Natural killer cell treated with Interleukin-12 subunit alpha and Interleukin-12 subunit beta and Interleukin-15 and Interleukin-18, amount 100 ng/mL, for 72 hours (primary cell): Measurements from ENCODE around the gene GARNL3. TPM values are rescaled to one million over a fixed set of nuclear protein-coding genes. Genes with fewer than 3 reads are reported as not detected.

Experiments
- ATAC-seq, 2 donors: fragments of 150-1000 bp; cut with Tn5 transposase in 1 of 2; sonication (Bioruptor Pico), chemical (Tn5 transposase) in 1 of 2; 2 replicates each; pipeline ENCODE4 v1.10.0; 2021
- DNase-seq: peaks from one replicate; pipeline ENCODE4 v3.0.0; 2022; ENCODE audit warnings: low spot score
- H3K27ac Mint-ChIP-seq, 2 donors: 1 replicate in 1 of 2; 2 replicates in 1 of 2; pipeline ENCODE4 v1.8.0; 2022; ENCODE audit warnings: mixed read lengths in 2 of 2, mild to moderate bottlenecking in 1 of 2, moderate library complexity in 1 of 2
- H3K27me3 Mint-ChIP-seq, 2 donors: 1 replicate in 1 of 2; 2 replicates in 1 of 2; pipeline ENCODE4 v1.8.0; 2022; ENCODE audit warnings: mixed read lengths in 2 of 2
- H3K36me3 Mint-ChIP-seq: one replicate; pipeline ENCODE4 v1.8.0; 2022; ENCODE audit warnings: mixed read lengths
- H3K4me1 Mint-ChIP-seq, 2 donors: 1 replicate in 1 of 2; 2 replicates in 1 of 2; pipeline ENCODE4 v1.8.0; 2022; ENCODE audit warnings: low read depth in 2 of 2, mixed read lengths in 2 of 2, mild to moderate bottlenecking in 1 of 2
- H3K4me3 Mint-ChIP-seq: one replicate; pipeline ENCODE4 v1.8.0; 2022; ENCODE audit warnings: mixed read lengths
- H3K9me3 Mint-ChIP-seq: 2 replicates; pipeline ENCODE4 v1.8.0; 2022; ENCODE audit warnings: mixed read lengths
- total RNA-seq, 2 donors: library from RNA; stranded (reverse); gene quantifications; one replicate each; pipeline ENCODE4 v1.2.3, GENCODE V29; 2022

The GARNL3 gene
- total RNA-seq, 2 donors from 2014 or later, result 1.2 to 7.4 TPM

DNA sequence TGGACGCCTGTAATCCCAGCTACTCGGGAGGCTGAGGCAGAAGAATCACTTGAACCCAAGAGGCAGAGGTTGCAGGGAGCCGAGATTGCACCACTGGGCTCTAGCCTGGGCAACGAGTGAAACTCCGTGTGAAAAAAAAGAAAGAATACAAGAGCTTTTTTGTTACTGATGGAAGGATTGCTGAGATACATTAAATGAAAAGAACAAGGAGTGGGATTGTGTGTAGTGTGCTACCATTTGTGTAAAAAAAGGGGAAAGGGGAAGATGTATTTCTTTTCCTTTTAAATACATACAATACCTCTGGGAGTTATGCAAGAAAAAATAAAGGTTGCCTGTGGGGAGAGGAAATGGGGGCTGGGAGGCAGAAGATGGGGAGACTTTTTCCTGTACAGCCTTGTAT lies 14.7 kb upstream of the GARNL3 start:
- Mint-ChIP-seq H3K27ac (no peak overlapping the region), H3K36me3 (no peaks in the 10 kb centered on the region), H3K4me3 (no peak overlapping the region), H3K27me3 (peaks cover 12 to 18% of the 10 kb centered on the region in 2 donors), H3K4me1 (peaks cover 4 to 7% of the 10 kb centered on the region in 2 donors), H3K9me3 (no peaks in the 10 kb centered on the region)
- ATAC-seq (no peak), DNase-seq (no peak)

DNA sequence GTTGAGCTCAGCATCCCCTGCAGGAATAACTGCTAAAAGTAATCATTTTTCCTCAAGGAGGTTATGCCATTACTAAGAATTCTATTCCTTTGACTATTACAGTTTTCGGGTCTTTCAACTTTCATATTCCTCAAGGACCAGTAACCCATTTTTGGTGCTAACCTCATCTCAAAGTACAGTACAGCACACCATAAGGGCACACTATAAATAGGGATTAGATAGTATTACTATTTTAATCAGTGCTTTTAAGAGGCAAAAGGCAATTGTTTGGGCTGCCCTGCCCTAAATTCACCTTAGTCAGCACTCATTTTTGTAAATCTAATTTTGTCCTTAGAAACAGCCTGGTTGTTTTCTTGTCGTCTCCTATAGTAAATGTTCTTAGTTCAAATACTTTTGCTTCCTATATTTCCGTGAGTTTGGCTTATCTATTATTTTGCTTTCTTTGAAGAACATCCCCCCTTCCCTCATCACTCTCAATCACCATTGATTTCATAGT lies 13.6 kb upstream of the GARNL3 start:
- Mint-ChIP-seq H3K36me3 (no peaks in the 10 kb centered on the region), H3K4me3 (no peak overlapping the region), H3K27ac (no peak overlapping the region), H3K4me1 (no peaks in the 10 kb centered on the region), H3K27me3 (peaks cover 12 to 22% of the 10 kb centered on the region in 2 donors), H3K9me3 (no peaks in the 10 kb centered on the region)
- ATAC-seq (no peak), DNase-seq (no peak)

DNA sequence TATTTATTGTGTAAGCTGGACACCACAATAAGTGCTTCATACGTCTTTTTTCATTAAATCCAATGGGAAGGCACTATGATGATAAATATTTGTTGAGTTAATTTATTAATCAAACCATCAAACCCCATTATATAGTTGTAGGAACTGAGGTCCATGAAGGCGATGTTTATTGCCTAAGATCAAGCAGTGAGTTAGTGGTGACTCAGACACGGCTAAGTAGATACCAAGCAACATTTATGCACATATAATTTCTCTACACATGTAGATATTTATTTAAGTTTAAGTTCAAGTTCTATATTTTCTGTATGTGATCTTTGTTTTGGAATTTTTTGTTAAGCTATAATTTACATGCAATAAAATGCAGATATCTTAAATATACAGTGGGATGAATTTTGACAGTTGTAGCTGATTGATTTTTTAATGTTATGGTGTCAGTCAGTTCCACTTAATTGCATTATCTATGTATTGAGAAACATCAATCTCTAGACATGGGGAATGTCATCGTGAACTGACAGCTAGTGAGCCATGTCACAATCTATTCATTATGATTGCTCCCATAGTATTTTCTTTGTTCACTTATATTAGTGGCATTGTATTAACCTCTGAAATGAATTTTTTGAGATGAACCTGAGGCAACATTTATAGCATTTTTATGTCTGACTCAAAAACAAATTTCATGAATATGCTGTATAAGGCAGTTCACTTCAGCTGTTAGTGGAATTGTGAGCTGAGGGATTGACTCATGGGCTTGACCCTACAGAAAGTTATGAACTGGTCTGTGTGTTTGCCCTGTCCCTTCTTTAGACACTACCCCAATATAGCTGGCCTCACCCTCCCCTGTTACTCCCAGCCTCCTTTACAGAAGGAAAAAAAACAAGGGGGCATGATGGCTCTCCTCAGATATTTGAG lies 11.9 kb upstream of the GARNL3 start:
- Mint-ChIP-seq H3K4me1 (no peaks in the 10 kb centered on the region), H3K4me3 (no peak overlapping the region), H3K36me3 (no peaks in the 10 kb centered on the region), H3K27ac (no peak overlapping the region), H3K27me3 (peaks cover 12 to 19% of the 10 kb centered on the region in 2 donors), H3K9me3 (no peaks in the 10 kb centered on the region)
- DNase-seq, result no peak
- ATAC-seq, result no peak

DNA sequence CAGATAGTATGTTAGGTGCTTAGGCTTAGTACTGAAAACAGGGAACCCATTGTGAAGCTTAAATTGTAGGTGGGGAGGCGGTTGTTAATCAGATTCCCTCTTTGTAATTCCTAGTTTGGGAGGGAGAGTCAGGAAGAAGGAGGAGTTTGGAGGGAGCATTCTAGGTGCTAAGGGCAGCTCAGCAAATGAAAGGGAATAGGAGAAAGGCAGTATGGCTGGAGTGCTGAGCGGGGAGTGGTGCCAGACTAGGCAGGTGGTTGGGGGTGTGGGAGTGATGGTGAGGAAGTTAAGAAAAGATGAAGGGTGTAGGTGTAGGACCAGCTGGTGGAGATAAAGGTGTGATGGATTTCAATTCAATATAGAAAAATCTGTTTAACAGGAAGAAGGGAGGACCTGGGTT lies 11.1 kb upstream of the GARNL3 start:
- DNase-seq, result no peak
- no peak for ATAC-seq
- H3K4me1 Mint-ChIP-seq, result no peaks in the 10 kb centered on the region
- H3K27me3 Mint-ChIP-seq, result peaks cover 12 to 19% of the 10 kb centered on the region in 2 donors
- no peaks in the 10 kb centered on the region for H3K9me3 Mint-ChIP-seq
- H3K27ac Mint-ChIP-seq, result no peak overlapping the region
- H3K36me3 Mint-ChIP-seq, result no peaks in the 10 kb centered on the region
- H3K4me3 Mint-ChIP-seq, result no peak overlapping the region

DNA sequence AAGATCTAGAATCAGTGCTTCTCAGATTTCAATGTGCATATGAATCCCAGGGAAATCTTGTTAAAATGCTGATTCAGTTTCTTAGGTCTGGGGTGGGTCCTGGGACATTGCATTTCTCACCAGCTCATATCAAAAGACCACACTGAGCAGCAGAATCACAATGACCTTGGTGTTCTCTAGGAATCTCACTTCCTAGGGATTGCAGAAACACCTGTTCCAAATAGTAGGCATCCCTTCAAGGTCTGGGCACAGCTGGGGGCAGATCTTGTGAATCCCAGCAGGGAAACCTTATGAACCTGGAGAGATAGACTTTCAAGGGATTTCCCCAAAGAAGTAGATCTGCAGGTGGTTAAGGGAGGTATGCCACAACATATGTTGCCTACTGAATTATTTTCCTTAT lies 8.9 kb upstream of the GARNL3 start:
- H3K9me3 Mint-ChIP-seq, result no peaks in the 10 kb centered on the region
- no peak for ATAC-seq
- H3K4me3 Mint-ChIP-seq, result no peak overlapping the region
- DNase-seq, result no peak
- H3K27ac Mint-ChIP-seq, result no peak overlapping the region
- no peaks in the 10 kb centered on the region for H3K4me1 Mint-ChIP-seq
- H3K27me3 Mint-ChIP-seq, result peaks cover 12 to 15% of the 10 kb centered on the region in 2 donors
- H3K36me3 Mint-ChIP-seq, result no peaks in the 10 kb centered on the region

DNA sequence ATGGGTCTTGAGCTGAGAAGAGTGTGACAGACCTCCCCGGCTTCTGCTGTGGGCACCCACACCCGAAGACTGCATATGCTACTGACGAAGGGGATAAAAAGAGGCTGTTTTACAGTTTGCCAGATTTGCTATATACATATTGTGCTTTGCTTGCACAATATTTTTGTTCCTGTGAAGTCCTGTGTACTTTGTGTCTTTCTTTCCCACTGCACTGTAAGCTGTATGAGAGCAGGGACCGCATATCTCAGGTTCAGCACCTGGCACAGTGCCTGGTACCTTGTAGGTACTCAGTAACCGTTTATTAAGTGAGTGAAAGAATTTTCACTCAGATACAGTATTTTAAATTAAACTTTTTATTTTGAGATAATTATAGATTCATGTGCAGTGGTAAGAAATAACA lies 8.2 kb upstream of the GARNL3 start:
- ATAC-seq (no peak), DNase-seq (no peak)
- Mint-ChIP-seq H3K4me3 (no peak overlapping the region), H3K9me3 (no peaks in the 10 kb centered on the region), H3K27me3 (peaks cover 12 to 15% of the 10 kb centered on the region in 2 donors), H3K27ac (no peak overlapping the region), H3K4me1 (no peaks in the 10 kb centered on the region), H3K36me3 (no peaks in the 10 kb centered on the region)

DNA sequence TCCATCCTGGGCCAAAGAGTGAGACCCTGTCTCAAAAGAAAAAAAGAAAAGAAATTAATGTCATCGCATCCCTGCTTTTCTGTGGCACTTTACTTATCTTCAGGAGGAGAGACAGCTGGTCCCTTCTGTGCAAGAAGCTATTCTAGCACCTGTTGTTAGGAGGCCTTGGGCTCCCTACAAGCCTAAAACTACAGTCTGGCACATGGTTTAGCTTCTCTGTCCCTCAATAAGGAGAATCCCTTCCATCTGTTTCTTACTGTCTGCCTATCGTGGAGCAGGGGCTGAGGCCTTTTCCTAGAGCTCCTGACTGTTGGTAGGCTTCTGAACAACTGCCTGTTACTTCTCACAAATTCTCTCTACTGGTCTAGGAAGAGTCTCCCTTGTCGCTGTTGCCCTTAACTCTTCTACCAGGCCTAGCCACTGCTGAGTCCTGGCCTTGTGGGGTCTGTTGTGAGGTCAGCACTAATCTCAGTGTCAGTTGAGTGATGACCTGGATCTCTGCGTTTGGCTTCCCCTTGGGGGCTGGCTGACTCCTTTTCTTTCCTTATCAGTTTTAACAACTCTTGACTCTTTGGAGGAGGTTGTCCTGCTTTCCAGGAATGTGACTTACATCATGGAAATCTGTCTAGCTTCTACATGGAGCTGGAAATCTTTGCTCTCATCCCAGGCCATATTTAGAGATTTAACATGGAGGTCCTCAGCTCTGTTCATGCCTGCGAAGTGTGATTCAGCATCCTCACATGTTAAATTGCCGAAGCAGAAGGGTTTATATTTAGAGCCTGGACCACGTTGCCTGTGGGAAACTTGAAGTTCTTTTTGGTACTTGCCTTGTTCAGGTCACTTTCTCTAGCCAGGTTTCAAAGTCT lies 5.7 kb upstream of the GARNL3 start:
- Mint-ChIP-seq H3K9me3 (no peaks in the 10 kb centered on the region), H3K36me3 (no peaks in the 10 kb centered on the region), H3K4me1 (no peaks in the 10 kb centered on the region), H3K4me3 (no peak overlapping the region), H3K27me3 (peaks cover 4 to 9% of the 10 kb centered on the region in 2 donors), H3K27ac (no peak overlapping the region)
- DNase-seq, result no peak
- ATAC-seq, result no peak

DNA sequence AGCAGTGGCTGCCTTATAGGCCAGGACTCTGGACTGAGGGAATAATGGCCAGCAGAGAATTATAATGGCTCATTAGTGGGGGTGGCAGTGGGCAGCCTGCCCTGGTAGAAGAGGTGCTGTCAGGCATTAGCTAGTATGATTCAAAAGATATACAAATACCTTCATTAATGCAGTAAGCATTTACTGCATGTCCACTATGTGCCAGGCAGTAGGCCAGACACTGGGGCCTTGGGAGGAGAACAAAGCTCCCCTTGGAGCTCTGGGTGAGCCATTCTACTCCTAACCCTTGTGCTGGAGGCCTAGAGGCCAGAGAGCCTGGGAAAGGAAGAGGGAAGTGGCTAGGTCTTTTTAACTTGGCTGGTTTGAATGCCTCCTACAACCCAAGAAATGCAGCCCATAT lies 2.0 kb upstream of the GARNL3 start:
- Mint-ChIP-seq H3K27me3 (no peaks in the 10 kb centered on the region), H3K36me3 (no peaks in the 10 kb centered on the region), H3K9me3 (no peaks in the 10 kb centered on the region), H3K27ac (no peak overlapping the region), H3K4me3 (no peak overlapping the region), H3K4me1 (no peaks in the 10 kb centered on the region)
- ATAC-seq, result no peak
- no peak for DNase-seq

DNA sequence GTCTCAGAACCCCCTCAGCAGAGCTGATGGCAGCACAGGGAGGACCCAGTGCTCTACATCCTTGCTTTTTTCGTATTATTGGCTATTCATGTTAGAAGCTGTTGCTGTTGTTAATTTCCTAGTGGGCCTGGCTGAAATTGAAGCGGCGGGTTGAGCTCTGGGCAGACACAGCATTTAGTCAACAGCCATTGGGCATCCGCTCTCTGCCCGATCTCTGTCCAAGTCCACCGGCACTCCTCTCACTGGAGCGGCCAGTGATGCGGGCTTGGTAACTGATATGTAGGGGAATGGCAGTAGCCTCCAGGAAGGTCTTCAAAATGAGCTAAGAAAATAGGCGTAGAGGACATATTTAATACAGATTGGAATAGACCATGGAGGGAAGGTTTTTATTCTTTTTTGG lies 1.3 kb upstream of the GARNL3 start:
- Mint-ChIP-seq H3K4me1 (no peaks in the 10 kb centered on the region), H3K9me3 (no peaks in the 10 kb centered on the region), H3K4me3 (no peak overlapping the region), H3K36me3 (no peaks in the 10 kb centered on the region), H3K27ac (no peak overlapping the region), H3K27me3 (no peaks in the 10 kb centered on the region)
- ATAC-seq (no peak), DNase-seq (no peak)

DNA sequence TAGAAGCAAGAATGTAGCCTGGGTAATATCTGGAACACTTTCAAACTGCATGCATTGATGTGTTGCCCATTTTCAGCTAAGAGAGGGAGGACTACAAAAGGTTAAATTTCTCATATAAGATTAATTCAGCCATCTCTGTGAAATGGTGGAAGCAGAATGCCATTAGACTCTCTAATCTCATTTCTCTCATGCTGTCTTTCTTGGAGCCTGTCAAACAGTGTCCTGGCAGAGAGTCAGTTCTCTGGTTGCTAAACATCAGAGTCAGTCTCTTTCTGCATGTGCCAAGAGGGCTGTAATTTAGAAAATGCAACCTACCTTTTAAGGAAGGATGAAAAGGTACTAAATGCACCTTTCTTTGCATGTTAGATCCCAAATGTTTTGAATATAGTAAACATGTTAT lies 910 bp upstream of the GARNL3 start:
- Mint-ChIP-seq H3K9me3 (no peaks in the 10 kb centered on the region), H3K36me3 (no peaks in the 10 kb centered on the region), H3K4me3 (no peak overlapping the region), H3K4me1 (no peaks in the 10 kb centered on the region), H3K27me3 (no peaks in the 10 kb centered on the region), H3K27ac (no peak overlapping the region)
- DNase-seq (no peak), ATAC-seq (no peak)

DNA sequence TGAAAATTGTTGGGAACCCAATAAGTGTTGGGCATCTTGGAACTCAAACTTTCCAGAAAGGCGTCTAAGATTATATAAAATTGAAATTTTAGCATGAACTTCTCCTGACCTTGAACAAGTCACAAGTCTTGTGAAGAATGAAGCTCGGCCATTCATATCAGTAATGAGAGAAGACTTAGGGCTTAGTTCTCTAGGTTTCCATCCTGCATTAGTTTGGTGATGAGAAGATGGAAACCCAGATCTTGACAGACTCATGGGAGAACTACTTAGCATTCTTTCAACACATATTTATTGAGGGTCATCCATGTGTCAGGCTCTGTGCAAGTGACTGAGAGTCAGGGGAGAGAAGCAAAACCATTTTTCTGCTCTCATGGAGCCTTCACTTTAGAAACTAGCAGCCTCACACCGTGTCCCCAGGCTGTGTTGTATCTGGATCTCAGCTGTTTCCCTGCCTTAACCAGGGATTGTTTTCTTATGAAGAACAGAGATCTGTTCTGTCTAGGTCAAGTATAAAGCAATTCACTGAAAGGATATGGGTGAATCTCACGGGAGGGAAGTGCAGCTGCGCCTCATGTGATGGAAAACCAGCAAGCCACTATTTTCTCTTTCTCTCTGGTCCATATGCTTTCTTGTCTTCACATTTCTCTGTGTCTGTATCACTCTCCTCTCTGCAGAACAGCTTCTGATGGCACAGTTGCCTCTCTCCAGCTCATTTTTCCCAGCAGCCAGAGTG lies 3.4 kb downstream of the GARNL3 start:
- ATAC-seq, result no peak
- Mint-ChIP-seq H3K4me1 (no peaks in the 10 kb centered on the region), H3K27me3 (peaks cover 0 to 10% of the 10 kb centered on the region in 2 donors), H3K4me3 (no peak overlapping the region), H3K27ac (no peak overlapping the region), H3K9me3 (no peaks in the 10 kb centered on the region), H3K36me3 (no peaks in the 10 kb centered on the region)
- DNase-seq, result no peak

DNA sequence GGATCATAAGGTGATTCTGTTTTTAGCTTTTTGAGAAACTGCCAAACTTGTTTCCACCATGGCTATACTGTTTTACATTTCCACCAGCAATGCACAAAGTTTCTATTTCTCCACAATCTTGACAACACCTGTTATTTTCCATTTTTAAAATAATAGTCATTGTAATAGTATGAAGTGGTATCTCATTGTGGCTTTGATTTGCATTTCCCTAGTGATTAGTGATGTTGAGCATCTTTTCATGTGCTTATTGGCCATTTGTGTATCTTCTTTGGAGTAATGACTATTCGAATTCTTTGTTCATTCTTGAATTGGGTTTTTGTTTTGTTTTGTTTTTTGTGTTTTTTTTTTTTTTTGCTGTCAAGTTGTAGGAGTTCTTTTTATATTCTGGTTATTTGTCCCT lies 4.9 kb downstream of the GARNL3 start:
- H3K27me3 Mint-ChIP-seq, result peaks cover 0 to 12% of the 10 kb centered on the region in 2 donors
- no peaks in the 10 kb centered on the region for H3K4me1 Mint-ChIP-seq
- H3K27ac Mint-ChIP-seq, result no peak overlapping the region
- no peak overlapping the region for H3K4me3 Mint-ChIP-seq
- no peak for ATAC-seq
- no peaks in the 10 kb centered on the region for H3K9me3 Mint-ChIP-seq
- no peaks in the 10 kb centered on the region for H3K36me3 Mint-ChIP-seq
- DNase-seq, result no peak

DNA sequence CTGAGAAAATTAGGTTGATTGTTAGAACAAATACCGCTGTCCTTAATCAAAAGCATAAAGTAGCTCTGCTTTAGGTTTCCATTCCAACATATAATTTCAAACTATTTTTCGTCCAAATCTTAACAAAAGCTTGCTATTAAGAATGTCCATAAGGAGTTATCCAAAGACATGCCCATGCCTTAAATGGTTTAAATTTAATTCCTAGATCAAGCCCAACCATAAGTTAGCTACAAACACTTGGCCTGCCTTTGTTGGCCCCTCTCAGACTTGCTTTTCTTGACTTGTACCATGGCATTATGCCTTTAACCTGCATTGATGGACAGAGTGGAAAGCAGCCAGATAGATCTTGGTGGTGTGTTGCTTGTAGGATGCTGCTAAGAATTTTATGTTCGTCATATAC lies 8.8 kb downstream of the GARNL3 start:
- Mint-ChIP-seq H3K4me1 (no peaks in the 10 kb centered on the region), H3K4me3 (no peak overlapping the region), H3K27me3 (peaks cover 0 to 23% of the 10 kb centered on the region in 2 donors)

More for the DNA sequence above, 8.8 kb downstream of the GARNL3 start:
- H3K9me3 Mint-ChIP-seq, result no peaks in the 10 kb centered on the region
- no peak overlapping the region for H3K27ac Mint-ChIP-seq
- no peak for DNase-seq
- ATAC-seq, result no peak
- no peaks in the 10 kb centered on the region for H3K36me3 Mint-ChIP-seq
